Skeletal muscle cell (primary cell): Measurements from ENCODE around the gene ARHGEF17.

Experiments
- DNase-seq: peaks from one replicate; pipeline ENCODE4 v3.0.0-alpha.2; 2010; ENCODE audit warnings: low read depth
- H3K4me3 ChIP-seq: 2 replicates; pipeline ENCODE4 v1.5.1; 2011; ENCODE audit warnings: low read depth, mild to moderate bottlenecking, control low read depth, low read length, moderate library complexity

ARHGEF17 gene

DNA sequence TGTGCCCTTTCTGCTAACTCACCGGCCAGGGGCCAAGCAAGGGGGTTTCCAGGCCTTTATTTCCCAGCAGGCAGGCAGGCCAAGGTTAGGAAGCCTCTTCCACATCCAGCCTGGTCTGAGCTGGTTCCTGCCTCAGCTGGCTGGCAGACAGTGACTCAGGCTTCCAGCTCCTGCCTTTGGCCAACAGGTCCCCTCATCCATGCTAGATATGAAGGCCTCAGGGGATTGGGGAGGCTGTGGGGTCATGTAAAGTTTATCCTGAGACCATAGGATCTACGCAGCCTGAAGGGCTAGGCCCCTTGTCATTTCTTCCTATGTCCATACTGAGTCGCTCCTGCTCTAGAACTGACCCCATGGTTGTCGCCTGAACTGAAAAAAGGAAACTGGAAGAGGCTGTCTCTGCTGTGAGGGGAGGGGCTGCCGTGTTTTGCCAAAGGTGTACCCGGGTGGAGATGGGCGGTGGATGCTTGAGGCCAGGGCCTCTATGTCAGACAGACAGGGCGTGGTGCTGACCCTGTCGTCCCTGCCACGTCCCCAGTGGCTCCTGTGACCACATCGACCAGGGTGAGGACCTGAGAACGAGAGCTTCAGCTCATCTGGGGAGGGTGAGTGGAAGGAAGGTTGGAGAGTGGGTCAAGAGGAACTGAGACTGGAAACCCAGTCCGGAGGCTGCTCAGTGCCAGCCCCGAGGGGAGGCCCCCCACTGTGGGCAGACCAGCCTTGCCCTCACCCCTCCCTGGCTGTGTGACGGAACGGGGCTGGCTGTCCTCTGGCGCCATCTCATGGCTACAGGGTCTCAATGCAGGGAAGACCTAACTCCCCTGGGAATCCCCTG is 19.0 kb upstream of the ARHGEF17 start:
- no peak overlapping the region for H3K4me3 ChIP-seq
- DNase-seq = no peak

- DNase-seq = no peak
- no peak overlapping the region for H3K4me3 ChIP-seq
These were observed 17.5 kb upstream of the ARHGEF17 start for GRCh38 chr11:73290536-73290935.

- no peak overlapping the region for H3K4me3 ChIP-seq
- DNase-seq = no peak
These were observed 16.9 kb upstream of the ARHGEF17 start for GRCh38 chr11:73291196-73291595.

- no peak for DNase-seq
- no peak overlapping the region for H3K4me3 ChIP-seq
These were observed 16.1 kb upstream of the ARHGEF17 start for GRCh38 chr11:73291781-73292524.

- H3K4me3 ChIP-seq = no peak overlapping the region
- no peak for DNase-seq
These were observed 15.6 kb upstream of the ARHGEF17 start for GRCh38 chr11:73292525-73292894.

- DNase-seq = no peak
- no peak overlapping the region for H3K4me3 ChIP-seq
These were observed 14.6 kb upstream of the ARHGEF17 start for GRCh38 chr11:73293356-73293936.

GRCh38 chr11:73294604-73295003 is 13.5 kb upstream of the ARHGEF17 start:
- no peak for DNase-seq
- no peak overlapping the region for H3K4me3 ChIP-seq

- no peak for DNase-seq
- H3K4me3 ChIP-seq = no peak overlapping the region
These were observed 12.7 kb upstream of the ARHGEF17 start for GRCh38 chr11:73295241-73295995.

DNA sequence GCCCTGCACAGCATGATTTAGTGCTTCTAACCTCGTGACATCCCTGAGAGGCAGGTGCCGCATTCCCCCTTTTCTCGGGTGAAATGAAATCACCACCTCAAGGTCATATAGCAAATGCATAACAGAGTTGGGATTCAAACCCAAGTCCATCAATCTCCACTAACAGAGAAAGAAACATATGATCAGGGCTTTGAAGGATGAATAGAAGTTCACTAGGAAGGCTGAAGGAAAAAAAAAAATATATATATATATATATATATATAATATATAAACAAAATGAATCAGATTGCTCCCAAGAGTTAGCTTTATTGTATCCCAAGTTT is 12.1 kb upstream of the ARHGEF17 start:
- H3K4me3 ChIP-seq = no peak overlapping the region
- DNase-seq = no peak

DNA sequence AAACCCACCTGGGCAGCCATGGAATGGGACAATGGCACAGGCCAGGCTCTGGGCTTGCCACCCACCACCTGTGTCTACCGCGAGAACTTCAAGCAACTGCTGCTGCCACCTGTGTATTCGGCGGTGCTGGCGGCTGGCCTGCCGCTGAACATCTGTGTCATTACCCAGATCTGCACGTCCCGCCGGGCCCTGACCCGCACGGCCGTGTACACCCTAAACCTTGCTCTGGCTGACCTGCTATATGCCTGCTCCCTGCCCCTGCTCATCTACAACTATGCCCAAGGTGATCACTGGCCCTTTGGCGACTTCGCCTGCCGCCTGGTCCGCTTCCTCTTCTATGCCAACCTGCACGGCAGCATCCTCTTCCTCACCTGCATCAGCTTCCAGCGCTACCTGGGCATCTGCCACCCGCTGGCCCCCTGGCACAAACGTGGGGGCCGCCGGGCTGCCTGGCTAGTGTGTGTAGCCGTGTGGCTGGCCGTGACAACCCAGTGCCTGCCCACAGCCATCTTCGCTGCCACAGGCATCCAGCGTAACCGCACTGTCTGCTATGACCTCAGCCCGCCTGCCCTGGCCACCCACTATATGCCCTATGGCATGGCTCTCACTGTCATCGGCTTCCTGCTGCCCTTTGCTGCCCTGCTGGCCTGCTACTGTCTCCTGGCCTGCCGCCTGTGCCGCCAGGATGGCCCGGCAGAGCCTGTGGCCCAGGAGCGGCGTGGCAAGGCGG is 11.4 kb upstream of the ARHGEF17 start:
- H3K4me3 ChIP-seq = no peak overlapping the region
- no peak for DNase-seq

DNA sequence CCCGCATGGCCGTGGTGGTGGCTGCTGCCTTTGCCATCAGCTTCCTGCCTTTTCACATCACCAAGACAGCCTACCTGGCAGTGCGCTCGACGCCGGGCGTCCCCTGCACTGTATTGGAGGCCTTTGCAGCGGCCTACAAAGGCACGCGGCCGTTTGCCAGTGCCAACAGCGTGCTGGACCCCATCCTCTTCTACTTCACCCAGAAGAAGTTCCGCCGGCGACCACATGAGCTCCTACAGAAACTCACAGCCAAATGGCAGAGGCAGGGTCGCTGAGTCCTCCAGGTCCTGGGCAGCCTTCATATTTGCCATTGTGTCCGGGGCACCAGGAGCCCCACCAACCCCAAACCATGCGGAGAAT is 10.9 kb upstream of the ARHGEF17 start:
- H3K4me3 ChIP-seq = no peak overlapping the region
- DNase-seq = no peak

DNA sequence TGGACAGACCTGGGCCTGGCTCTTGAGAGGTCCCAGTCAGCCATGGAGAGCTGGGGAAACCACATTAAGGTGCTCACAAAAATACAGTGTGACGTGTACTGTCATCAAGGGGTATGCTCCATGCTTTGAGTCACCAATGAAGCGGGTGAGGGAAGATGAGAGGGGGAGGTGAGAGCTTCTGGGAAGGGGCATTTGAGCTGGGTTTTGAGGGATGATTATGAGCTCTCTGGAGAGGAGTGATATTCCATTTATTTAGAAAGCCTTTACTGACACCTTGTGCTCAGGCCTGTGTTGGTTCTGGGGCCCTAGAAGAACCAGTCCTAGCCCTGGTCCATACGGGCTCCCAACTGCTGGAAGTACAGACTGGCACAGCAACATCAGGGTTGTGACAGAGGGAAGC is 10.4 kb upstream of the ARHGEF17 start:
- H3K4me3 ChIP-seq = no peak overlapping the region
- no peak for DNase-seq

DNA sequence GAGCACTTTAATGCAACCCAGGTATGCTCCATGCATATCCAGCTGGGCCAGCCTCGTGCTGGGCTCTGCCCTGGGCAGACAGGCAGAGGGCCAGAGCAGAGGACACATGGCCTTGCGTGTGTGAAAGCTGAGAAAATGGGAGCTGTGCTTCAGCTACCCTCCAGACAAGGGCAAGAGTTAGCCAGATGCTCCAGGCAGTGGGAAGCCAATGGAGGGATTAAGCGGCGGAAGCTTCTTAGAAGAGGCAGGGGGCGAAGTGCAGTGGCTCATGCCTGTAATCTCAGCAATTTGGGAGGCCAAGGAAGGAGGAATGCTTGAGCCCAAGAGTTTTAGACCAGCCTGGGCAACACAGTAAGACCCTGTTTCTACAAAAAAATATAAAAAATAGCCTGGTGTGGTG is 9.8 kb upstream of the ARHGEF17 start:
- H3K4me3 ChIP-seq = no peak overlapping the region
- no peak for DNase-seq

DNA sequence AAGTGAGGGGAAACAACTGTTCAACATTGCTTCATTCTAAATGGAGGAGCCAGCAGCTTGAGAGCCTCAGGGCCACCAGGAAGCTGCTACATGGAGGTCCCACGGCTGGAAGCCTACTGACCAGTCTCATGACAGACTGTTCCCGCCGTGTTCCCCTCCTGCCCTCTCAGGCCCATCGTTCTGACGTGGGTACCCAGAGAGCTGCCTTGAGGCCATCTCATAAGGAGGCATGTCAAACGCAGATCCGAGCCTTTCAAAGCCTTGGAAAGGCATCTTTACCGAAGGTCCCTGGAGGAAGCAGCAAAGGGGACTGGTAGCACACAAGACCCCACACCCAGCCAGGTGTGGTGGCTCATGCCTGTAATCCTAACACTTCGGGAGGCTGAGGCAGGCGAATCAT is 8.3 kb upstream of the ARHGEF17 start:
- no peak overlapping the region for H3K4me3 ChIP-seq
- no peak for DNase-seq

DNA sequence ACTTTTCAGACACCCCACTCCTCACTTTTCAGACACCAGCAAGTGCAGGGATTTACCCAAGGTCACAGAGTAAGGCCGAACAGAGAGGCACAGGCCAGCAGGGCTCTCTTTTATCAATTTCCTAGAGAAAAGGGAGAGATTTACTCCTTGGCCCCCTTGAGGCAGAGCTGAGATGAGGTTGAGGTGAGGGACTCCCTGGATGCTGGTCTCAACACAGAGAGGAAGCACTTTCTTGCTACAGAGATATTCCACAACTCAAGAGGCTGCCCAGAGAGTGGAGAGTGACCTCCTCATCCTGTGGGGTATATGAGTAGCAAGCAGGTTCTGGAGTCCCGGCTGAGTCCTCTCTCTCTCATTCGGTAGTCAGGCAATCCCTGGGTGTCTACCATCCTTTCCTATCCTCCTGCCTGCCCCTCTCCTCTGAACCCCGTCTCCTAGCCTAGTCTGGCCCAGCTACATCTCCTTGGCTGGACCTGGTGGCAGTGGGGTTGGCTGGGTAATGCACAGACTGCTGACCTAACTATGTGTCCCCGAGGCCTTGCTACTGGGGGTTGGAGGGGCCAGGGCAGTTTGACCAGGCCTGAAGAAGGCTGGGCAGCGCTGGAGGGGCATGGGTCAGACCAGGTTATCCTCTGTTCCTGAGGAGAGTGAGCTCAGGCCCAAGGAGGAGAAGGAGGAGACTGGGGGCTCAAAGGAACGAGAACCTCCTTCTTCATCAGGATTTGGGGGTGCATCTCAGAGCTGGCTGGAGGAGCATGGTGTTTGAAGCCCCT is 1.8 kb upstream of the ARHGEF17 start:
- no peak overlapping the region for H3K4me3 ChIP-seq

GRCh38 chr11:73306977-73307322 is 1.1 kb upstream of the ARHGEF17 start:
- DNase-seq = no peak
- peak overlapping the region; percentile 64 for H3K4me3 ChIP-seq

More for the DNA sequence above, 1.8 kb upstream of the ARHGEF17 start:
- DNase-seq = no peak

GRCh38 chr11:73307323-73308002 is 613 bp upstream of the ARHGEF17 start:
- DNase-seq = peak; percentile 96

More at GRCh38 chr11:73307323-73308002, 613 bp upstream of the ARHGEF17 start:
- peak overlapping the region; percentile 64 for H3K4me3 ChIP-seq
